G401 (cell line): ENCODE results near the gene UMPS. TPM values are rescaled to one million over a fixed set of nuclear protein-coding genes. Genes with fewer than 3 reads are reported as not detected.

Source experiments
- DNase-seq: peaks from one replicate; pipeline ENCODE4 v3.0.0-alpha.2; 2015; ENCODE audit warnings: low spot score
- in situ Hi-C: cut with HindIII; loops from 2 replicates; pipeline ENCODE4 v1.10.0; 2016; ENCODE audit warnings: low sequenced_read_pairs, mixed read lengths
- total RNA-seq: library from RNA; depleted of rRNA; stranded (reverse); fragments of >200 nt; shearing (Covaris generic); gene quantifications from 2 replicates; pipeline ENCODE4 v1.2.3, GENCODE V29; 2014; rRNA removed

UMPS gene
- total RNA-seq: 53.5 and 54.2 TPM in 2 replicates

GRCh38 chr3:124730129-124730940 lies at the start of gene UMPS:
TSS of gene UMPS (plus strand) at chr3:124730452. CDS start at chr3:124730472, 20 bp downstream.
- in situ Hi-C loops: no loop called here
- DNase-seq: peak; percentile 89

- no peak for DNase-seq
- in situ Hi-C loops: no loop called here
Observed at GRCh38 chr3:124680521-124680920, 49.7 kb upstream of the UMPS start.

- DNase-seq: no peak
- in situ Hi-C loops: no loop called here
Observed at GRCh38 chr3:124682263-124682662, 48.0 kb upstream of the UMPS start.

GRCh38 chr3:124684459-124684858 lies 45.8 kb upstream of the UMPS start:
- in situ Hi-C loops: no loop called here
- no peak for DNase-seq

- no peak for DNase-seq
- in situ Hi-C loops: no loop called here
Observed at GRCh38 chr3:124685067-124685466, 45.2 kb upstream of the UMPS start.

- in situ Hi-C loops: no loop called here
- no peak for DNase-seq
Observed at GRCh38 chr3:124685481-124685880, 44.8 kb upstream of the UMPS start.

- in situ Hi-C loops: no loop called here
- no peak for DNase-seq
Observed at GRCh38 chr3:124686028-124686670, 44.1 kb upstream of the UMPS start.

- in situ Hi-C loops: no loop called here
- DNase-seq: peak; percentile 60
Observed at GRCh38 chr3:124688581-124689454, 41.4 kb upstream of the UMPS start.

GRCh38 chr3:124691599-124691998 lies 38.7 kb upstream of the UMPS start:
- in situ Hi-C loops: no loop called here
- no peak for DNase-seq

GRCh38 chr3:124694486-124694885 lies 35.8 kb upstream of the UMPS start:
- no peak for DNase-seq
- in situ Hi-C loops: no loop called here

GRCh38 chr3:124695369-124695768 lies 34.9 kb upstream of the UMPS start:
- DNase-seq: no peak
- in situ Hi-C loops: no loop called here

GRCh38 chr3:124696006-124696405 lies 34.2 kb upstream of the UMPS start:
- DNase-seq: no peak
- in situ Hi-C loops: no loop called here

GRCh38 chr3:124697302-124697701 lies 33.0 kb upstream of the UMPS start:
- in situ Hi-C loops: no loop called here
- DNase-seq: no peak

- in situ Hi-C loops: no loop called here
- no peak for DNase-seq
Observed at GRCh38 chr3:124698030-124698770, 32.1 kb upstream of the UMPS start.

GRCh38 chr3:124699051-124699450 lies 31.2 kb upstream of the UMPS start:
- in situ Hi-C loops: no loop called here
- no peak for DNase-seq

GRCh38 chr3:124699686-124700396 lies 30.4 kb upstream of the UMPS start:
- in situ Hi-C loops: no loop called here
- DNase-seq: no peak

- no peak for DNase-seq
- in situ Hi-C loops: no loop called here
Observed at GRCh38 chr3:124700880-124701684, 29.2 kb upstream of the UMPS start.

GRCh38 chr3:124701687-124702086 lies 28.6 kb upstream of the UMPS start:
- no peak for DNase-seq
- in situ Hi-C loops: no loop called here
